Tongue (tissue), 2 donors: ENCODE measurements around the gene CAMK2D. TPM values are rescaled to one million over a fixed set of nuclear protein-coding genes. Genes with fewer than 3 reads are reported as not detected.
A peak's percentile ranks its signal among the peaks of the same experiment; 100 is the strongest.

Experiments
- DNase-seq: peaks from one replicate; pipeline ENCODE4 v3.0.0-alpha.2; 2015
- total RNA-seq: library from RNA; depleted of rRNA; stranded (reverse); fragments of >200 nt; gene quantifications from one replicate; pipeline ENCODE4 v1.2.3, GENCODE V29; 2014

The CAMK2D gene
- total RNA-seq, 1 donor from 2014 or later: 210 TPM

DNA sequence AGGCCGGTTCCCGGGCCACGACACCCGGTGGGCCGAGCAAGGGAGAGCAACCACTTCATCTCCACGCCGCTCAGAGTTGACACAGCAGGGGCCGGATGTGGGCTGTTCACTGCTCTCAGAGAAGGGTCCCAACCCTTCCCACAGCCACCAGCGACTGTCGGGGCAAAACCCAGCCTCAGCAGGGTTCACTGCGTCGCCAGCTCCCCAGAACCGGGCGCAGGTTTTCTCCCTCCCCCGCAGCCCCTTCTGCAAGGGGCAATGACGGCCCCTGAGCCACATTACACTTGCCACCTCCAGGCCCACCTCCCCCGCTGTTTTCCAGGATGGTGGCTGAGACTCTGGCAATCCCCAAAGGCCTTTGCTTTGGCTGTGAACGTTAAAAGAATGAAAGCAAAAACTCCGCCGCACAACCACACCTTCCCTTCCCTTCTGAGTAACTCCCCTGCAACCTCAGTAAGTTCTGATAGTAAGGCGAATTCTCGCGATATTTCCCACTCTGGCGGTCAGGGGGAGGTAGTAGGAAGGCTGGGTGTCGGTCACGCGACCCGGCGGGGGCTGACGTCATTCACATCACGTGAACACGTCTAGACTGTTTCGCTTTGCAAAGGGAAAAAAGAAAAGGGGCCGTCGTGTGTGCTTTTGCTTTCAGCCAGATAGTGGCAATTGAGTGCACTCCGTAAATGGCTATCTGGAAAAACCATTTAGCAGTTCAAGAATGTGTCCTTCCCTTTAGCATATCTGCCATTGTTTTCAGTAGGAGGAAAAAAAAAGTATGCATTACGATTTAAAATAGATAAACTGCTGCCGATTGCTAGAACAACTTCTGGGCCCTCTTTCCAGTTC, 869 bp upstream of the CAMK2D start:
- peak; percentile 100 for DNase-seq

DNA sequence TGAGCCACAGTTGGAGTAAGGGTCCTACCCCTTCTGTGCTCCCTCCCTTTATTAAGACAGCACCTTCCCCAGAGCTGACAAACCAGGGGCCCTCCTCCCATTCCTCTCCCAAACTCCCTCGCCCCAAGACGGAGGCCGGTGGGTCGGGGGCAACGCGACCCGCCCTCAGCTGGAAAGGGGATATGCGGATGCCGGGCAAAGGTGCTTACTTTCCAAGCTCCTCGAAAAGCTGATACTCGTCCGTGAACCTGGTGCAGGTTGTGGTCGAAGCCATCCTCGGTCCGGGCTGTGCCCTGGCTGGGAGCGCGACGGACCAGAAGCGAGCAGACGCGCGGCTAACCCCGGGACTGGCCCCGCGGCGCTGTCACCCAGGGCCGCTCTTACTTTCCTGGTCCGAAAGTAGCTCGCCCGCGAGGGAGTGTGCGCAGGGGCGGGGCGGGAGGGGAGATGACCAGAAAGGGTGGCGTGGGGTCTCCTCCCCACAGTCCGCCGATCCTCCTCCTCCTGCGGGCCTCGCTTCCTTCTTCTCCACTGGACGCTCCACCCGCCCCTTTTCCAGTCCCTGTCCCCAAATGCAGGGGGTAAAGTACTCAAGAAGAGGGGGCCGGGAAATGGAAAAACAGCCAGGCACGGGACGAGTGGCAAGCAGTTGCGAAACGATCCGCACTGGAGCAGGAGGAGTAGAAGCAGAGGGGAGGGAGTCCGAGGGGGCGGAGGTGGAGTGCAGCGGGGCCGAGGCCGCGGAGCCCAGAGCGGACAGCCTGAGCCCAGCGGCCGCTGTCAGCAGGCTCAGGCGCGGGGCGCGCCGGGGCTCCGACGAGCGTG, 531 bp downstream of the CAMK2D start:
- peak; percentile 82 for DNase-seq

DNA sequence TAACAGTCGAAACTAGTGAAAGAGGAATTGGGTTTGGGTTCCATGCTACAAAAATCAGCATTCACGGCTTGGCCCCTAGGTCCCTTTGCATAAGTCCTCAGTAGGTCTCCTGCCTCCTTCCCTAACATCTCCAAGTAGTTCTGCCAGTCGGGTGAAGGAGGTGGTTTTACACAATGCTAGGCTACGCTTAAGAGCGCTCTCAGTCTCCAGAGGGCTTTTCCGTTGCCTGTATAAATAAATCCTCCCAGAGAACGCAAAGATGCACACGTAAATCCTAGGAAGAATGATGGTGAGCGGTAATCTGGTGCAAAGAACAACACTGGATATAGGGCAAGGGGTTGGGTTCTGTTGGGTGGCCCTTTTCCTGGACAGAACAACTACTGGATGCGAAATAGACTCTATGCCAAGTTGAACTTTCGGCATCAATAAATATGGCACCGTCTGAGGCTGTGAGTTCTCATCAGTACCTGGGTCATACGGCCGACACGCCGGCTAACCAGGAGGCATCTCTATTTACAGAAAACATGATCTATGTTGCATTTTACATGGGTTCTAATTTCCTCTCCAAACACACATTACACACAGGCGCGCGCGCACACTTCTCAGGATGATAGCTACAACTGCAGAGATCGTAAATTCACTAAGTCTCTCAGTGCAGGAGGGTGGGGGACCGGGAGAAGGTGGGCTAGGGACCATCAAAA, 1.3 kb downstream of the CAMK2D start:
- peak; percentile 70 for DNase-seq

DNA sequence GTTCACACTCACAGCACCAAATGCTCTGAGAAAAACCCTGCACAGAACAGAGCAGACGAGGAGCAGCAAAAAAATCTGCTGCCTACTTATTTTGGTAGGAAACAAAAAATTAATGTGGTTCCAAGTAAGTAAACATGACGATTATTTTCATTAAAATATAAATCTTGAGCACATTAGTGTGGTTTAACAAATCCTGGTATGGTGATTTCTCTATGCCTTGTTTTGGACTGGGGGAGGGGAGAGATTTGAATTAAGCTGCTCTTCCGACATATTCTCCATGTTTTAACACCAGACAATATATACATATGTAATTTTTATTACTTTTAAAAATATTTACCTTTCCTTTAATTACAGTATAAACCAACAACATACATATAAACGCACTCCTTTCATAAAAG, 1.8 kb downstream of the CAMK2D start:
- DNase-seq: peak; percentile 49

DNA sequence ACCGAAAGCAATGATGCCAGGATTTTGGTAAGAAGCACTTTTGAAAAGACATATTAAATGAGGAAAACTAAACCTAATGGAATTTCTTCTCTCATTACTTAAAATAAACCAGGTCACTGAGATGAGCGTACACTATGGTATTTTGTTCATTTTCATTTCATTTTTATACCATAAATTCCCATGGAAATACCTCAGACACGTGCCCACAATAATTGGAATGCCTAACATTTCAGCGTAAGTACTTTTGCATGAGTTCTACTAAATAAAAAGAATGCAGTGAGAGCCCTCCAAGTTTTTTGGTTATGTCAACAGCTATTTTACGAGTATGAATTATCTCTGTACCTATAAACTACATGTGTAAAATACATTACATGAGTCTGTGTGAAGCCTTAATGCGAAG, 3.2 kb downstream of the CAMK2D start:
- DNase-seq: no peak

DNA sequence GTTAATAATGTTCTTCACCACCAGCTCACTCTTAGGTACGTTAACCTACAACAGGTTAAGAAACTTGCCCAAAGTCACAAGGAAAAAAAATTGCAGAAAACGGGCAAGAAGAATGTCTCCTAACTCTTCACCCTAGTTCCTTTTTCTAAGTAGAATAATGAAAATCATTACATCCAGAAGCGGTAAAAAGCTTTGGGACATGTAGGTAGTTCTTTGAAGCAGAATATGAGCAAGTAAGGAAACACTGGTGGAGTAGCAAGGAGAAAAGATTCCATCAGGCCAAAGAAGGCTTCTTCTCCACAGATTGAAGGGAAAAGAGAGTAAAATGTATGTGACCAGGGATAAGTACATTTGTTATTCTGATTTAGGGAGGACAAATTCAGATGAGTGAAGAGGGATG, 4.1 kb downstream of the CAMK2D start:
- no peak for DNase-seq

DNA sequence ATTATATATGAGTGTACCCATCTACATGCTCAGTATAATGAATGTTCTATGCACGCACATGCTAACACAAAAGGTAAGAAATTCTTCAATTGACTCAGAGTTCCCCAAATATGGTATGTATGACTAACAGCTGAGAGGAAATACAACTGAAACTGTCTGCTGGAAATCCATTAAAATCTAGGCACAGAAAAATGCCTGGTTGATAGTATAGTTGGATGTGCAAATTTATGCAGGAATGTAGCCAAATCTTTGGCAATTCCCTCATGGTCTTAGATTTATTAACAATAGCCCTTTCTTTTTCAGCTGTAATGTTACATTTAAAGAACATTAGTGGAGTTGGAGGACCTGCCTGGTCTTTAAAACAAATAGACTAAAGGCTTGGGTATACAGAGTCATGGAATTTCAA, 5.5 kb downstream of the CAMK2D start:
- DNase-seq: peak; percentile 45

DNA sequence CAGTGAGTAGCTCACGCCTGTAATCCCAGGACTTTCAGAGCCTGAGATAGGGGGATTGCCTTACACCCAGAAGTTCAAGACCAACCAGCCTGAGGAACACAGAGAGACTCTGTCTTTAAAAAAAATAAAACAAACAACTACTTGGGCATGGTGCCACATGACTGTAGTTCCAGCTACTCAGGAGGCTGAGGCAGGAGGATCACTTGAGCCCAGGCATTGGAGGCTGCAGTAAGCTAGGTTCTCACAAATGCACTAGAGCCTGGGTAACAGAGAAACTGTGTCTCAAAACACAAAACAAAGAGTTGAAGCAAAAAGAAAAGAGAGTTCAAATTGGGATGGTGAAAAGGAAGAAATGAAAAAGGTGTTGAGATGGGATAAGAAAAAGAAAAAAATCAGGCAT, 10.8 kb downstream of the CAMK2D start:
- no peak for DNase-seq

DNA sequence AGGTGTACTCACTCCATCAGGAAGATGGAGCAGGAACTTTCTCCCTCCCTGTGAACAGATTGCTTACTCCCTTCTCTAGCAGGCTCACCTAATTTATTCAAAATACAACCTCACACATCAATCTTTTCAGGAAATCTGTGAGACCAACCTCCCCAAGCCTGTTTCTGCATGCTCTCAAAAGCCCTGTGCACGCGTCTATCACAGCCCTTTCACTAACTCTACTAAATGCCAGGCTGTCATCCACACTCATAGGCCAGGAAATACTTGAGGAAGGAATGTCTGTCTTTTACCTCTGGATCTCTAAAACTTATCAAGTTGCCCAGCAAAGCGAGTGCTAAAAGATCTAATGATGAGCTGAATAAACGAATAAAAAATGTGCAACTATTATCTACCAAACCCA, 11.2 kb downstream of the CAMK2D start:
- no peak for DNase-seq

DNA sequence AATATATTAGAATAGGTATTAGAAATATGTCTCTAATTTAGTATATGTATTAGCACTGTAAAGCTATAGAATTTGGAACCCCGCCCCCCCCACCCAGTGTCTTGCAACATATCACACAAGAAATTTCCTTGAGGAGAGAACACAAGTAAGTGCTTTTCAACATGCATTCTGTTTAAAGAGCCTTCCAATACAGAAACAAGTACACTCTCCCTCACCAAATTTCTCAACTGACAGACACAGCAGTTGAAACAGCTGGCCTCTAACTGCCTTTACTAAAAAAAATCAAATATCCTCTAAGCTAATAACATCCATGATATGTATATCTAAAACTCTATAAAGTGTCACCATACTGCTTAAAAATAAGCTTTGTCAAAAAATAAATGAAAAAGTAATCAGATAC, 12.4 kb downstream of the CAMK2D start:
- DNase-seq: peak; percentile 31

DNA sequence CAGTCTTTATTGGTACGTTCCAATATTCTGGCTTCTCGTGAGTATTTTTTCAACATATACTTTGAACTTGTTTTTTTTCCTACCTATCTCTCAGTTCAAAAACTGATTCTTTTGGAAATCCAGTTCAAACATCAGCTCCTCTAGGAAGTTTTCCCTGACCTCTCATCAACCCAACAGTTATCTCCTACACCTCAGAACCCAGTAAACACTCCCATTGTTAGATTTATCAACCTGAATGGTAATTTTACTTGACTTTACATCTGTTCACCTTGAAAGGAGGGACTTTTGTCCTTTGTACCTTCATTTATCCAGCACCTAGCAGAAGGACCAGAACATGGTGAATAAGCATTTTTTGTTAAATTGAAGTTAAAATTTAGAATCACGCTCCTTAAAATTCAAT, 13.6 kb downstream of the CAMK2D start:
- no peak for DNase-seq

DNA sequence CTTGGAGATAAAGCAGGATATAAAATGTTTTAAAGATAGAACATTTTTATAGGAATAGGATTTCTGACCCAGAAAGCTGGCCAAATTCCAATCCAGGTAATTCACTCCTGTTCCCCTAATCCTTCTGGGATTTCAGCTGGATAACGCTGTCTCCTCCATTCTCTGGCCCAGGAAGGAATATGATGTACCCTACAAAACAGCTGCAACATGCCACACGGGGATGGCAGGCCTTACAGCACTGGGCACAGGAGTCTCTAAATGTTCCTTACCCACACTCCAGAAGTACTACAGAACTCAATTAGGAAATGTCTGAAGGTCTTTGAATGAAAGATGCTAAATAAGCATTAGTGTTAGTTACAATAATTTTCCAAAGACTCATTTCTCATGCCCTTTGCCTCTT, 15.8 kb downstream of the CAMK2D start:
- DNase-seq: peak; percentile 10

DNA sequence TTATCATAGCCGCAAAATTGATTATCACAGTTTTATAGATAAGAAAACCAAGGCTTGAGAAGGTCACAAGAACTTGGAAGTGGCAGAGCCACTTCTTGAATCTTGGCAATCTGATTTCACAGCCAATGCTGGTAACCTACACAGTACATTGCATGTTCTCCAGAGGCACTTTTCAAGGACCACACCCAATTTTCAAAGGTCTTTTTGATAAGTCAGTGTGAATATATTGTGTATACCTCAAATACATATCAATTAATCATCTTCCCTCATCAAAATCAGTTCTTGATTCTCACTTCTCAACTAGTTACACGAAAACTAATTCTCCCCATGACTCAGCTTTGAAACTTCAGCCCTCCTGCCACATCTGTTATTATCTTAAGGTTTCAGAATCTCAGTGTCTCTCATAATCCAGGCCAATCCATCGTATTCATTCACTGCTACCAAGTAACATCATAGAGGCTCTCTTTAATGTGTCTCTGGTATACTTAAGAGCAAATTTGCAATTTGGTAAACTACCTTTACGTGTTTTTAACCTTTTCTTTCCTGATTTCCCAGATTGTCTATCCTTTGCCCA, 16.8 kb downstream of the CAMK2D start:
- no peak for DNase-seq

DNA sequence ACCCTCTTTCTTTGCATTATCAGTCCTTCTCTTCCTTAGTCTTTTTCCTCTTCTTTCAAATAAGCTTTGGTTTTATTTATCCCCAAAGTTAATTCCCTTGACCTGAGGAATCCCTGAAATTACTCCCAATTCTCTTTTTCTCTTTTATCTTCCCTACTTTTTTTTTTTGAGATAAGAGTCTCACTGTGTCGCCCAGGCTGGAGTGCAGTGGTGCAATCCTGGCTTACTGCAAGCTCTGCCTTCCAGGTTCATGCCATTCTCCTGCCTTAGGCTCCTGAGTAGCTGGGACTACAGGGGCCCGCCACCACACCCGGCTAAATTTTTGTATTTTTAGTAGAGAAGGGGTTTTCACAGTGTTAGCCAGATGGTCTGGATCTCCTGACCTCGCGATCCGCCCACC, 17.8 kb downstream of the CAMK2D start:
- no peak for DNase-seq

DNA sequence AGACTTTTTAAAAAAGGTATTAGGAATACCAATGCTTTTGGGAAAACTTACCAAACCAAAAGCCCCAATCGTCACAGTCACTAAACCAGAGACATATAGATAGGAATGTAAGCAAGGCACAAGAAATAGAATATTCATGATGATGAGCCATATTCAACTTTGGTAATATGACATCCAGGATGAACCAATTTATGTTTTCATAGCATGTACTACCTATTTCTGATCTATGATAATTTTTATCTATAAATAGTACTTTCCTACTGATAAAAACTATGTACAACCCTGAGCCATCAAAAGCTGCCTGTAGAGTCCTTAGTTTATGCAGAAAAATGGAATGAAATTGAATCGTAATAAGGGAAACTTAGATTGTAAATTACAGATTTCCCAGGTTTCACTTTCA, 18.9 kb downstream of the CAMK2D start:
- no peak for DNase-seq

DNA sequence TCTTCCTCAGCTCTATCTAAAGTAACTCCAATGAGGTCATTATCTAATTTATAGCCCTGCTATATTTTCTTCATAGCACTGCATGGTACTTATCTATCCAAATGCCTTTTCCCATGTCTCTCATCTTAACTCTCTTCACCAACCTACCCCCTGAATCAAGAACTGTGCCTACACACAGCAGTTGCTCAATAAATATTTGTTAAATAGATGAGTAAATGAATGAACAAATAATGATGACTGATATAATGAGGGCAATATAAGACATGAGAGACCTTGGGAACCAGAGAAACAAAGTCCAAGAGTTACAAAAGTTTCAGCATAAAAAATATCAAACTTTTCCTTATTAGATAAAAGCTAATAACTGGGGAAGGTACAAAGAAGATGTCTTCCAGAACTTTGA, 19.6 kb downstream of the CAMK2D start:
- DNase-seq: no peak

DNA sequence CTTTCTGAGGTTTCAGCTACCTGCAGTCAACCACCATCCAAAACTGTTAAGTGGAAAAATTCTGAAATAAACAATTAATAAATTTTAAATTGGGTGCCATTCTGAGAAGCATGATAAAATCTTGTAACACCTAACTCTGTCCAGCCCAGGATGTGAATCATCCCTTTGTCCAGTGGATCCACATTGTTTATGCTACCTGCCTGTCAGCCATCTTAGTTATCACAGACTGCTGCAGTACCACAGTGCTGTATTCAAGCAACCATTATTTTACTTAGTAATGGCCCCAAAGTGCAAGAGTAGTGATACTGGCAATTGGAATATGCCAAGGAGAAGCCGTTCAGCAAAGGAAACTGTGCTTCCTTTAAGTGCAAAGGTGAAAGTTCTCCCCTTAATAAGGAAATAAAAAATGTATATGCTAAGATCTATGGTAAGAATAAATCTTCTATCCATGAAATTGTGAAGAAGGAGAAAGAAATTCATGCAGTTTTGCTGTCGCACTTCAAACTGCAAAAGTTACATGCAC, 20.6 kb downstream of the CAMK2D start:
- no peak for DNase-seq

DNA sequence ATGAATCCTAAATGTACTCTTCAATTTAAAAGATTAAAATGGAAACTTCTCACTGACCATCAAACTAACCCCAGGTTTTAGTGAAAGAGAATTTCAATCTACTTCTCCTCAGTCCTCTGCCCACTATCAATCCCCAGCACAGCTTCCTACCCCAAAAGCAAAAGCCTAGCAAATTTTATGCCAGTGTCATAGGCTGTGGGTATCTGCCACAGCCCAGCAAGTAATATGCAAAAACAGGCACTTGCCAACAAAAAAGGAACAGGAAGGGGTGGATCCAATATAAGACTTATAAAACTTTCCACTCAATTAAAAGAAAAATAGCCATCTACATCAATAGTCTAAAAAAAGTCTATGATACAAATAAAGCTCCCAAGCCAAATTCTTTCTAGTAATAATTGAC, 22.3 kb downstream of the CAMK2D start:
- no peak for DNase-seq

DNA sequence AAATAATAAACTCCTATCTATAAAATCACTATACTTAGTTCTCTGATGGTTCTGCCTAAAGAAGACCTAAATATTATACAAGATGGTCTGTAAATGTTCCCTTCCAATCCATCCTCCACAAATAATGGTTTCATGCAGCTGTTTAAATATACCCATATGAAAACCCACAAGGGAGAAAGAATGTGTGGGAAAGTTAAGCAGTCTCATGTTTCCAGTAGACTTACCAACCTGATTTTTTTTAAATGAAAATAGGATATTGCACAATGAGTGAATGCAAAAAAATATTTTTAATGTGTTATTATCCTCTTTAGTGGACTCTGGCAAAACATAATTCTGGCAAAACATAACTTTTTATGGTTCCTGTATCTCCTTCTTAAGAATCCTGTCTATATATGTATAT, 23.3 kb downstream of the CAMK2D start:
- peak; percentile 44 for DNase-seq

DNA sequence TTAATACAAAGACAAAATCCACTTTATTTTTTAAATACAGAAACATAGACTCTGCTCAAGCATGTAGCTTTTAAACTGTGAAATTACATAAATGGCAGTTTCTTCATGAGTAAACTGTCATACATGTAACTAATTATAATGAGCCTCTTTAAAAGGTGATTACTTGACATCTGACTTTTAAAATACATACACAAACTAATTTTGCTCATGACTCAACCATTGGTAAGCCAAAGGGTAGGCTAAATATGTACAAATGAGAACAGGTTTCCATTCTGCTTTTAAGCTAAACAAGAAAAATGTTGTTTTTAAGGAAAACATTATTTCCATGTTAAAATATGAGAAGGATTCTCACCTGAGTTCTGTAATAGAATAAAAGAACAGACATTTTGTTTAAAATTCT, 27.9 kb downstream of the CAMK2D start:
- DNase-seq: no peak

DNA sequence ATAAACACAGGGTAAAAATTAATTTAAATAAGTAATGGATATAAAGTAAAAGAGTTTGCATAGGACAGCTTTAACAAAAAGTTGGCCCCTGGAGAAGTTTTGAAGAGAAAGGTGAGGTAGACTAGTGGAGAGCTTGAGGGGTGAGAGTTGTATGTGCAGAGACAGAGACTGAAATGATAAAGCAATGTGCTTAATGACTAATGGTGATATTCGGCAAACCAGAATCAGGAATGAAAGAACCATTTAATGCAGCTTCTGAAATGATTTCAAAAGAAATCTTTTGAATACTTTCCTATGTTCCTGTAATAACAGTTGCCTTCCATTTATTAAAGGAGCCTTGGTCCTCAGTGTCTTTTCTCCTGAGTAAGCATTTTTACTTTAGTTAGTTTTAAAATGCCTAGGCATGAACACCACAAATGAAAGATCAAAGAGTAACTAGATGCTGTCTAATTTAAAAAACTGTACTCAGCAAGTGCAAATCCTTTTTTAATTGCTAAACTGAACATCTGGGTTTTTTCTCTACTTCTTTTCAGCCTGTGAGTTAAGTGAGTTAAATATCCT, 28.5 kb downstream of the CAMK2D start:
- no peak for DNase-seq
